Measurements from ENCODE around the gene AKR1C2.
"Not testable (repeated sequence)": the region's sequence is repeated elsewhere in the genome, so short reads cannot be mapped to it uniquely, and the experiment has no call there.

Gene AKR1C2

GRCh38 chr10:5018671-5019277 lies 15.1 kb upstream of the AKR1C2 start:
- not testable (repeated sequence) for H3K4me2 ChIP-seq (ENCODE audit: low read depth, low read length, poor library complexity, severe bottlenecking); H2AFZ ChIP-seq (ENCODE audit: low read length); H3K4me1 ChIP-seq (ENCODE audit: insufficient read depth, low read length, poor library complexity, severe bottlenecking); H3K36me3 ChIP-seq (ENCODE audit: insufficient read depth, low read length); H4K20me1 ChIP-seq (ENCODE audit: insufficient read depth, low read length, poor library complexity, severe bottlenecking); H3K27me3 ChIP-seq (ENCODE audit: insufficient read depth, low read length, poor library complexity, severe bottlenecking); H3K9me3 ChIP-seq (ENCODE audit: insufficient read depth, low read depth, low read length); H3K4me3 ChIP-seq (ENCODE audit: low read length, poor library complexity, severe bottlenecking); H3K79me2 ChIP-seq (ENCODE audit: insufficient read depth, low read length); H3K9ac ChIP-seq (ENCODE audit: low read depth, low read length, poor library complexity, severe bottlenecking); H3K9me2 ChIP-seq (replicated peaks; ENCODE audit: low read depth, low read length); H3F3A ChIP-seq (ENCODE audit: low read depth)
- peak; percentile 41 for TF ChIP-seq CTCF (conservative IDR thresholded peaks at IDR 0.05; ENCODE audit: low read length)

- no peaks in the 10 kb centered on the region for H3K9me3 ChIP-seq (ENCODE audit: insufficient read depth, low read depth, low read length)
- no peak overlapping the region for H3K9ac ChIP-seq (ENCODE audit: low read depth, low read length, poor library complexity, severe bottlenecking)
- H3K4me2 ChIP-seq (ENCODE audit: low read depth, low read length, poor library complexity, severe bottlenecking), result no peak overlapping the region
- H3K36me3 ChIP-seq (ENCODE audit: insufficient read depth, low read length), result no peaks in the 10 kb centered on the region
- TF ChIP-seq CTCF (conservative IDR thresholded peaks at IDR 0.05; ENCODE audit: low read length) (no peak), EZH2phosphoT487 (IDR thresholded peaks at IDR 0.05; ENCODE audit: borderline replicate concordance) (no peak)
- no peaks in the 10 kb centered on the region for H4K20me1 ChIP-seq (ENCODE audit: insufficient read depth, low read length, poor library complexity, severe bottlenecking)
- H3K4me3 ChIP-seq (ENCODE audit: low read length, poor library complexity, severe bottlenecking), result no peak overlapping the region
- H3F3A ChIP-seq (ENCODE audit: low read depth), result no peaks in the 10 kb centered on the region
- H3K27me3 ChIP-seq (ENCODE audit: insufficient read depth, low read length, poor library complexity, severe bottlenecking), result no peaks in the 10 kb centered on the region
- peaks cover 9% of the 10 kb centered on the region for H3K4me1 ChIP-seq (ENCODE audit: insufficient read depth, low read length, poor library complexity, severe bottlenecking)
- H3K9me2 ChIP-seq (replicated peaks; ENCODE audit: low read depth, low read length), result no peaks in the 10 kb centered on the region
- H3K79me2 ChIP-seq (ENCODE audit: insufficient read depth, low read length), result no peaks in the 10 kb centered on the region
- H2AFZ ChIP-seq (ENCODE audit: low read length), result no peak overlapping the region
These were observed 14.5 kb upstream of the AKR1C2 start for GRCh38 chr10:5018134-5018533.

GRCh38 chr10:5014936-5015335 lies 11.3 kb upstream of the AKR1C2 start:
- Histone ChIP-seq H3K36me3 (ENCODE audit: insufficient read depth, low read length) (no peaks in the 10 kb centered on the region), H3K9ac (ENCODE audit: low read depth, low read length, poor library complexity, severe bottlenecking) (no peak overlapping the region), H3K27me3 (ENCODE audit: insufficient read depth, low read length, poor library complexity, severe bottlenecking) (no peaks in the 10 kb centered on the region), H3K4me2 (ENCODE audit: low read depth, low read length, poor library complexity, severe bottlenecking) (no peak overlapping the region), H3K9me2 (replicated peaks; ENCODE audit: low read depth, low read length) (no peaks in the 10 kb centered on the region), H2AFZ (ENCODE audit: low read length) (no peak overlapping the region), H3K79me2 (ENCODE audit: insufficient read depth, low read length) (no peaks in the 10 kb centered on the region), H4K20me1 (ENCODE audit: insufficient read depth, low read length, poor library complexity, severe bottlenecking) (no peaks in the 10 kb centered on the region), H3F3A (ENCODE audit: low read depth) (no peaks in the 10 kb centered on the region), H3K4me1 (ENCODE audit: insufficient read depth, low read length, poor library complexity, severe bottlenecking) (peaks cover 4% of the 10 kb centered on the region), H3K9me3 (ENCODE audit: insufficient read depth, low read depth, low read length) (no peaks in the 10 kb centered on the region), H3K4me3 (ENCODE audit: low read length, poor library complexity, severe bottlenecking) (no peak overlapping the region)
- TF ChIP-seq CTCF (conservative IDR thresholded peaks at IDR 0.05; ENCODE audit: low read length), result peak; percentile 65
- no peak for TF ChIP-seq EZH2phosphoT487 (IDR thresholded peaks at IDR 0.05; ENCODE audit: borderline replicate concordance)

- not testable (repeated sequence) for H3K4me2 ChIP-seq (ENCODE audit: low read depth, low read length, poor library complexity, severe bottlenecking); H4K20me1 ChIP-seq (ENCODE audit: insufficient read depth, low read length, poor library complexity, severe bottlenecking); H2AFZ ChIP-seq (ENCODE audit: low read length); H3K4me3 ChIP-seq (ENCODE audit: low read length, poor library complexity, severe bottlenecking); H3K4me1 ChIP-seq (ENCODE audit: insufficient read depth, low read length, poor library complexity, severe bottlenecking); H3K79me2 ChIP-seq (ENCODE audit: insufficient read depth, low read length); H3K9me2 ChIP-seq (replicated peaks; ENCODE audit: low read depth, low read length); H3K36me3 ChIP-seq (ENCODE audit: insufficient read depth, low read length); H3K9me3 ChIP-seq (ENCODE audit: insufficient read depth, low read depth, low read length); H3F3A ChIP-seq (ENCODE audit: low read depth); H3K27me3 ChIP-seq (ENCODE audit: insufficient read depth, low read length, poor library complexity, severe bottlenecking); H3K9ac ChIP-seq (ENCODE audit: low read depth, low read length, poor library complexity, severe bottlenecking)
These were observed 10.7 kb upstream of the AKR1C2 start for GRCh38 chr10:5014200-5014910.
